ENCODE data around the gene SCNM1. TPM values are rescaled to one million over a fixed set of nuclear protein-coding genes. Genes with fewer than 3 reads are reported as not detected.

SCNM1 gene
- total RNA-seq, 1 experiment from 2014 or later, result 53.6 TPM

DNA sequence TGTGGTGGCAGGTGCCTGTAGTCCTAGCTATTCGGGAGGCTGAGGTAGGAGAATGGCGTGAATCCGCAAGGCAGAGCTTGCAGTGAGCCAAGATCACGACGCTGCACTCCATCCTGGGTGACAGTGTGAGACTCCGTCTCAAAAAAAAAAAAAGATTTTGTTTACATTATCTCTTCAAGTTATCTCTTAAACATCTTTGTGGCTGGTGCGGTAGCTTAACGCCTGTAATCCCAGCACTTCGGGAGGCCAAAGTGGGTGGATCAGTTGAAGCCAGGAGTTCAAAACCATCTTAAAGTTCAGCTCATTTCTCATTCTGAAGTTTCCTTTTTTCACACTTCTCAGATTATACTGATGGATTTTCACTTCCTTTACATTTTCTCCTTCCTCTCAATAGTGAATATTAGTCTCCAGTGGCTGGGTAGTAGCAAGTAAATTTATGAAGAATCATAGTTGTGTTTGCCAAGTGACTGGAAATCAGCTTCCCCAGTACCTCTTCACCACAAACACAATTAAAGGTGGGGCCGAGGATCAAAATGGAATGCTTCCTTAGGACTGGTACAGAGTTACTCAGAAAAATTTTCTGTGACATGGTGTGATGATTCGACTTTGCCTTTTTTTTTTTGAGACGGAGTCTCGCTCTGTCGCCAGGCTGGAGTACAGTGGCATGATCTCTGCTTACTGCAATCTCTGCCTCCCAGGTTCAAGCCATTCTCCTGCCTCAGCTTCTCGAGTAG is 46.2 kb downstream of the SCNM1 start:
- no peaks in the 10 kb centered on the region for H3K36me3 ChIP-seq (ENCODE audit: control insufficient read depth, insufficient read depth, low read length)
- BruUV-seq (replicated peaks), result no TSS peak
- POLR2A ChIA-PET, result interaction anchor here (0.6 kb wide), 1 partner anchor 69 kb away, joined by 3 read pairs; no protein-coding TSS in a partner anchor
- TF ChIP-seq, protein P1, sequence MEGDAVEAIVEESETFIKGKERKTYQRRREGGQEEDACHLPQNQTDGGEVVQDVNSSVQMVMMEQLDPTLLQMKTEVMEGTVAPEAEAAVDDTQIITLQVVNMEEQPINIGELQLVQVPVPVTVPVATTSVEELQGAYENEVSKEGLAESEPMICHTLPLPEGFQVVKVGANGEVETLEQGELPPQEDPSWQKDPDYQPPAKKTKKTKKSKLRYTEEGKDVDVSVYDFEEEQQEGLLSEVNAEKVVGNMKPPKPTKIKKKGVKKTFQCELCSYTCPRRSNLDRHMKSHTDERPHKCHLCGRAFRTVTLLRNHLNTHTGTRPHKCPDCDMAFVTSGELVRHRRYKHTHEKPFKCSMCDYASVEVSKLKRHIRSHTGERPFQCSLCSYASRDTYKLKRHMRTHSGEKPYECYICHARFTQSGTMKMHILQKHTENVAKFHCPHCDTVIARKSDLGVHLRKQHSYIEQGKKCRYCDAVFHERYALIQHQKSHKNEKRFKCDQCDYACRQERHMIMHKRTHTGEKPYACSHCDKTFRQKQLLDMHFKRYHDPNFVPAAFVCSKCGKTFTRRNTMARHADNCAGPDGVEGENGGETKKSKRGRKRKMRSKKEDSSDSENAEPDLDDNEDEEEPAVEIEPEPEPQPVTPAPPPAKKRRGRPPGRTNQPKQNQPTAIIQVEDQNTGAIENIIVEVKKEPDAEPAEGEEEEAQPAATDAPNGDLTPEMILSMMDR (IDR thresholded peaks at IDR 0.05; ENCODE audit: insufficient read depth in 1 of 2, low read depth in 1 of 2, low read length in 1 of 2, severe bottlenecking in 1 of 2, unreplicated experiment in 1 of 2), result no peak
- H3K27me3 ChIP-seq (replicated peaks; ENCODE audit: control insufficient read depth, insufficient read depth, low read length), result no peaks in the 10 kb centered on the region
- peaks cover 92% of the 10 kb centered on the region for H3K36me3 Mint-ChIP-seq (ENCODE audit: insufficient read depth, unreplicated experiment)
- no peaks in the 10 kb centered on the region for H3K9me3 ChIP-seq
- H3K9me3 Mint-ChIP-seq (ENCODE audit: unreplicated experiment), result no peaks in the 10 kb centered on the region
- no peak overlapping the region for H3K4me3 Mint-ChIP-seq (ENCODE audit: unreplicated experiment)
- peaks cover 17% of the 10 kb centered on the region for H3K4me1 Mint-ChIP-seq (ENCODE audit: low read depth, unreplicated experiment)
- no peaks in the 10 kb centered on the region for H3K27me3 Mint-ChIP-seq (ENCODE audit: insufficient read depth, unreplicated experiment)
- intact Hi-C loops (cut with micrococcal nuclease; ENCODE audit: unreplicated experiment), result no loop called here
- CTCF ChIA-PET, result interaction anchor here (0.5 to 0.7 kb wide), 2 partner anchors 38 to 42 kb away, joined by 3 to 5 read pairs; partner anchors contain the start of gene PSMD4
- no peak overlapping the region for H3K4me3 ChIP-seq (ENCODE audit: low read depth, low read length)
- no peak overlapping the region for H3K27ac Mint-ChIP-seq (ENCODE audit: unreplicated experiment)
- H3K4me1 ChIP-seq, result 0 out of 2 replicates have a peak, but pooled peaks cover 4% of the 10 kb centered on the region
- DNase-seq, result no peak

DNA sequence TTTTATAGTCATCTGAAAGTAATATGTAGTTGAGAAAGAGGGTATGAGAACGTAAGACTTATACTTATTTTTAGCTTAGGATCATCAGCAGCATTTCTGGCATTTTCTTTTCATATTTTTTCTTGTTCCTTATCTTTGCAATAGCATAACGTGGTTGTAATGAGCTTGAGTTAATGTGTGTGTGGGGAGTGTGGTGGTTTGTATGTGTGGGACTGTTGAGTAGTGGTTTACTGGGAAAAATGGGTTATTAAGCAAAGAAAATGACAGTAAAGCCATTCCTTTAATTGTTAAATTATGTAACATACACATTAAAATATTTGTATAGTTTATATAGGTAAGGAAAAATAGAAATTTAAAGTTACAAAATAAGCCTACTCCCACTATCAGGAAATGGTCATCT is 47.6 kb downstream of the SCNM1 start:
- Histone ChIP-seq H3K4me1 (0 out of 2 replicates have a peak, but pooled peaks cover 4% of the 10 kb centered on the region), H3K27me3 (replicated peaks; ENCODE audit: control insufficient read depth, insufficient read depth, low read length) (no peaks in the 10 kb centered on the region), H3K36me3 (ENCODE audit: control insufficient read depth, insufficient read depth, low read length) (no peaks in the 10 kb centered on the region), H3K9me3 (no peaks in the 10 kb centered on the region), H3K4me3 (ENCODE audit: low read depth, low read length) (no peak overlapping the region)
- Mint-ChIP-seq H3K4me1 (ENCODE audit: low read depth, unreplicated experiment) (peaks cover 17% of the 10 kb centered on the region), H3K4me3 (ENCODE audit: unreplicated experiment) (no peak overlapping the region), H3K27me3 (ENCODE audit: insufficient read depth, unreplicated experiment) (no peaks in the 10 kb centered on the region), H3K9me3 (ENCODE audit: unreplicated experiment) (no peaks in the 10 kb centered on the region), H3K36me3 (ENCODE audit: insufficient read depth, unreplicated experiment) (peaks cover 88% of the 10 kb centered on the region), H3K27ac (ENCODE audit: unreplicated experiment) (no peak overlapping the region)
- POLR2A ChIA-PET, result no interaction called here
- CTCF ChIA-PET, result no interaction called here
- TF ChIP-seq, protein P1 (IDR thresholded peaks at IDR 0.05; ENCODE audit: insufficient read depth in 1 of 2, low read depth in 1 of 2, low read length in 1 of 2, severe bottlenecking in 1 of 2, unreplicated experiment in 1 of 2), result no peak
- BruUV-seq (replicated peaks), result no TSS peak
- no peak for DNase-seq
- intact Hi-C loops (cut with micrococcal nuclease; ENCODE audit: unreplicated experiment), result no loop called here

Other genes with a start within 250 kb of the SCNM1 start
- gene SETDB1, start 239.8 kb upstream of the SCNM1 start, total RNA-seq (2022), result 45.0 and 46.7 TPM in 2 replicates
- 360 and 379 TPM in 2 replicates for gene CERS2, start 191.3 kb upstream of the SCNM1 start, total RNA-seq (2022)
- 30.0 and 42.5 TPM in 2 replicates for gene ANXA9, start 183.9 kb upstream of the SCNM1 start, total RNA-seq (2022)
- gene MINDY1, start 159.2 kb upstream of the SCNM1 start, total RNA-seq (2022), result 15.6 and 16.9 TPM in 2 replicates
- gene PRUNE1, start 157.7 kb upstream of the SCNM1 start, total RNA-seq (2022), result 24.2 and 24.3 TPM in 2 replicates
- 1.9 and 2.3 TPM in 2 replicates for gene BNIPL, start 129.6 kb upstream of the SCNM1 start, total RNA-seq (2022)
- 4.8 and 6.7 TPM in 2 replicates for gene C1orf56, start 118.4 kb upstream of the SCNM1 start, total RNA-seq (2022)
- 58.7 and 59.4 TPM in 2 replicates for gene CDC42SE1, start 106.5 kb upstream of the SCNM1 start, total RNA-seq (2022)
- gene MLLT11, start 105.7 kb upstream of the SCNM1 start, total RNA-seq (2022), result 0.95 and 1.2 TPM in 2 replicates
- gene GABPB2, start 95.4 kb upstream of the SCNM1 start, total RNA-seq (2022), result 2.0 and 2.6 TPM in 2 replicates
- 2.8 and 3.7 TPM in 2 replicates for gene SEMA6C, start 19.5 kb upstream of the SCNM1 start, total RNA-seq (2022)
- gene TNFAIP8L2, start 9.5 kb upstream of the SCNM1 start, total RNA-seq (2022), result not detected in 2 replicates
- 4.0 and 5.0 TPM in 2 replicates for gene LYSMD1, start 242 bp upstream of the SCNM1 start, total RNA-seq (2022)
- gene TMOD4, start 9.8 kb downstream of the SCNM1 start, total RNA-seq (2022), result 0.84 and 1.3 TPM in 2 replicates
- 80.1 and 86.0 TPM in 2 replicates for gene VPS72, start 24.1 kb downstream of the SCNM1 start, total RNA-seq (2022)
- gene PIP5K1A, start 32.4 kb downstream of the SCNM1 start, total RNA-seq (2022), result 88.6 and 95.1 TPM in 2 replicates
- 250 and 253 TPM in 2 replicates for gene PSMD4, start 88.6 kb downstream of the SCNM1 start, total RNA-seq (2022)
- 23.9 and 30.2 TPM in 2 replicates for gene ZNF687, start 116.2 kb downstream of the SCNM1 start, total RNA-seq (2022)
- 49.7 and 52.7 TPM in 2 replicates for gene PI4KB, start 161.3 kb downstream of the SCNM1 start, total RNA-seq (2022)
- 23.3 and 25.0 TPM in 2 replicates for gene RFX5, start 181.1 kb downstream of the SCNM1 start, total RNA-seq (2022)
- 18.5 and 18.7 TPM in 2 replicates for gene SELENBP1, start 206.6 kb downstream of the SCNM1 start, total RNA-seq (2022)
- gene PSMB4, start 233.4 kb downstream of the SCNM1 start, total RNA-seq (2022), result 330 and 362 TPM in 2 replicates